H9 (cell line): ENCODE results near the gene DARS1. TPM values are rescaled to one million over a fixed set of nuclear protein-coding genes. Genes with fewer than 3 reads are reported as not detected.
"Not testable (repeated sequence)": the region's sequence is repeated elsewhere in the genome, so short reads cannot be mapped to it uniquely, and the experiment has no call there.

Source experiments
- DNase-seq: peaks from one replicate; pipeline ENCODE4 v3.0.0-alpha.2; 2017
- H2AFZ ChIP-seq: one replicate; pipeline ENCODE4 v1.6.1; 2013; ENCODE audit warnings: mild to moderate bottlenecking, low read length, control low read depth, moderate library complexity
- H2AK5ac ChIP-seq: 2 replicates; pipeline ENCODE4 v1.6.1; 2013; ENCODE audit warnings: low read length, control low read depth, mixed read lengths; ENCODE audit not compliant: insufficient read length
- H2BK120ac ChIP-seq: one replicate; pipeline ENCODE4 v1.6.1; 2013; ENCODE audit warnings: low read depth, mild to moderate bottlenecking, low read length, control low read depth, inconsistent platforms; ENCODE audit not compliant: poor library complexity, severe bottlenecking
- H2BK12ac ChIP-seq: 2 replicates; pipeline ENCODE4 v1.6.1; 2013; ENCODE audit warnings: low read length, control low read depth, mixed read lengths, low read depth; ENCODE audit not compliant: insufficient read length
- H2BK15ac ChIP-seq: 2 replicates; pipeline ENCODE4 v1.6.1; 2013; ENCODE audit warnings: low read depth, low read length, control low read depth
- H2BK20ac ChIP-seq: one replicate; pipeline ENCODE4 v1.6.1; 2013; ENCODE audit warnings: low read depth, mild to moderate bottlenecking, low read length, control low read depth, inconsistent platforms; ENCODE audit not compliant: poor library complexity, severe bottlenecking
- H2BK5ac ChIP-seq: 2 replicates; pipeline ENCODE4 v1.6.1; 2013; ENCODE audit warnings: low read length, control low read depth, mixed read lengths; ENCODE audit not compliant: insufficient read length
- H3K14ac ChIP-seq: 2 replicates; pipeline ENCODE4 v1.6.1; 2013; ENCODE audit warnings: low read length, control low read depth; ENCODE audit not compliant: insufficient read depth
- H3K18ac ChIP-seq: 2 replicates; pipeline ENCODE4 v1.6.1; 2013; ENCODE audit warnings: low read depth, mild to moderate bottlenecking, mixed read lengths, low read length, control low read depth; ENCODE audit not compliant: insufficient read length
- H3K23ac ChIP-seq: 2 replicates; pipeline ENCODE4 v1.6.1; 2013; ENCODE audit warnings: low read length, control low read depth, mixed read lengths, low read depth; ENCODE audit not compliant: insufficient read length
- H3K23me2 ChIP-seq: 2 replicates; pipeline ENCODE4 v1.6.1; 2013; ENCODE audit warnings: low read depth, mild to moderate bottlenecking, mixed read lengths, low read length, control low read depth; ENCODE audit not compliant: insufficient read length, poor library complexity, severe bottlenecking
- H3K27ac ChIP-seq: 2 replicates; pipeline ENCODE4 v1.5.1; 2013; ENCODE audit warnings: low read length, control low read depth, mixed read lengths, low read depth; ENCODE audit not compliant: insufficient read length
- H3K27me3 ChIP-seq: 2 replicates; pipeline ENCODE4 v1.6.1; 2013; ENCODE audit warnings: low read length, control low read depth, inconsistent platforms; ENCODE audit not compliant: insufficient read depth
- H3K4ac ChIP-seq: 2 replicates; pipeline ENCODE4 v1.6.1; 2013; ENCODE audit warnings: low read depth, mild to moderate bottlenecking, control low read depth, inconsistent platforms, low read length, moderate library complexity
- H3K4me1 ChIP-seq: 2 replicates; pipeline ENCODE4 v1.6.1; 2013; ENCODE audit warnings: low read length, control low read depth, inconsistent platforms; ENCODE audit not compliant: insufficient read depth
- H3K4me2 ChIP-seq: 2 replicates; pipeline ENCODE4 v1.6.1; 2013; ENCODE audit warnings: low read length, control low read depth, mixed read lengths; ENCODE audit not compliant: insufficient read length, insufficient read depth
- H3K56ac ChIP-seq: 2 replicates; pipeline ENCODE4 v1.6.1; 2013; ENCODE audit warnings: low read depth, mild to moderate bottlenecking, mixed read lengths, low read length, control low read depth; ENCODE audit not compliant: insufficient read length
- H3K79me1 ChIP-seq: 2 replicates; pipeline ENCODE4 v1.6.1; 2013; ENCODE audit warnings: low read depth, mild to moderate bottlenecking, moderate library complexity, low read length, control low read depth, inconsistent platforms; ENCODE audit not compliant: insufficient read depth, poor library complexity, severe bottlenecking
- H3K79me2 ChIP-seq: 2 replicates; pipeline ENCODE4 v1.6.1; 2013; ENCODE audit warnings: low read length, control low read depth, inconsistent platforms; ENCODE audit not compliant: insufficient read depth
- H3K9ac ChIP-seq: 2 replicates; pipeline ENCODE4 v1.6.1; 2013; ENCODE audit warnings: low read length, control low read depth, mixed read lengths; ENCODE audit not compliant: insufficient read length; ENCODE audit errors: extremely low read depth
- H3K9me3 ChIP-seq: one replicate; pipeline ENCODE4 v1.6.1; 2013; ENCODE audit warnings: low read depth, low read length, inconsistent platforms; ENCODE audit not compliant: control insufficient read depth
- H3T11ph ChIP-seq: one replicate; pipeline ENCODE4 v1.6.1; 2013; ENCODE audit warnings: mild to moderate bottlenecking, low read length, control low read depth, inconsistent platforms
- H4K20me1 ChIP-seq: one replicate; pipeline ENCODE4 v1.6.1; 2013; ENCODE audit not compliant: control insufficient read depth, insufficient read length, insufficient read depth
- H4K5ac ChIP-seq: 2 replicates; pipeline ENCODE4 v1.6.1; 2013; ENCODE audit warnings: low read depth, mild to moderate bottlenecking, mixed read lengths, low read length, control low read depth; ENCODE audit not compliant: insufficient read length
- H4K8ac ChIP-seq: replicated peaks from 2 replicates; pipeline ENCODE4 v1.6.1; 2013; ENCODE audit warnings: low read length, control low read depth, mixed read lengths, low read depth; ENCODE audit not compliant: insufficient read length
- H4K91ac ChIP-seq: 2 replicates; pipeline ENCODE4 v1.6.1; 2013; ENCODE audit warnings: low read depth, mild to moderate bottlenecking, moderate library complexity, mixed read lengths, low read length, control low read depth; ENCODE audit not compliant: insufficient read length
- H3K27ac Mint-ChIP-seq, 3 experiments: 2 replicates in 2 of 3; 3 replicates in 1 of 3; pipeline ENCODE4 v1.8.0; 2020 to 2021; ENCODE audit warnings: mixed read lengths in 3 of 3, mild to moderate bottlenecking in 1 of 3, moderate library complexity in 1 of 3
- H3K27me3 Mint-ChIP-seq: 2 replicates; pipeline ENCODE4 v1.8.0; 2021; ENCODE audit warnings: low read depth, mild to moderate bottlenecking, moderate library complexity, mixed read lengths
- H3K36me3 Mint-ChIP-seq, 3 experiments: 2 replicates in 2 of 3; 3 replicates in 1 of 3; pipeline ENCODE4 v1.8.0; 2020 to 2021; ENCODE audit warnings: low read depth in 3 of 3, mixed read lengths in 3 of 3; ENCODE audit not compliant: insufficient read depth in 1 of 3
- H3K4me1 Mint-ChIP-seq, 2 experiments: 2 replicates each; pipeline ENCODE4 v1.8.0; 2020; ENCODE audit warnings: mixed read lengths in 2 of 2
- H3K4me3 Mint-ChIP-seq, 2 experiments: 2 replicates in 1 of 2; 3 replicates in 1 of 2; pipeline ENCODE4 v1.8.0; 2020 to 2021; ENCODE audit warnings: mild to moderate bottlenecking in 2 of 2, mixed read lengths in 2 of 2, moderate library complexity in 1 of 2
- H3K9me3 Mint-ChIP-seq, 2 experiments: 2 replicates in 1 of 2; 3 replicates in 1 of 2; pipeline ENCODE4 v1.8.0; 2020; ENCODE audit warnings: mild to moderate bottlenecking in 2 of 2, mixed read lengths in 2 of 2, moderate library complexity in 1 of 2
- WGBS: extraction: QIAGEN DNeasy Blood & Tissue Kit; methylation state at CpG from one replicate; pipeline ENCODE4 v1.1.7; 2013; ENCODE audit warnings: missing lambda C conversion rate, low lambda C conversion rate, mixed read lengths; ENCODE audit not compliant: insufficient read length; ENCODE audit errors: extremely low coverage; 5-methylcytosine and 5-hydroxymethylcytosine counted together
- total RNA-seq: library from RNA; stranded (reverse); gene quantifications from 2 replicates; pipeline ENCODE4 v1.2.1, GENCODE V29; 2021
- TF ChIP-seq, protein P1 (sequence below): fragments of 200-600 bp; sonication (generic); conservative IDR thresholded peaks from 3 replicates; pipeline ENCODE4 v1.8.0; 2021; ENCODE audit warnings: antibody characterized with exemption, mild to moderate bottlenecking

Gene DARS1
- total RNA-seq, 1 experiment from 2014 or later = 117 TPM

DNA sequence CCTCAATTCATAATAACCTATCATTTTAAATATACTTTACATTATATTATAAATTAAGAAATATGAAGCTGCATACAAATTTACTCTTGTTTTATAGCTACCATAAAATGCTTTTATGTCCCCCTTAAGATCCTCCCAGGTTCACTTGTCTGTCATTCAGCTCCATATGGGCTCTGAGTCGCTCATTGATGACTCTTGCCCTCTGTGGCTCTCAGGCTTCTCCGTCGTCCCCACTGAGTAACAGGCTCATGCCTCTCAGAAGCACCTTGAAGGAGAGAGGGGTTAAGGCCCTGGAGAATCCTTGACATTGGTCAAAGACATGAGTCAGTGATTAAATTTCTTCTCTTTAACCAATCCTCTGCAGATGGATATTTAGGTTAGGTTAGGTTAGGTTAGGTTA lies 103.0 kb downstream of the DARS1 start:
- Histone ChIP-seq H2BK20ac (no peak overlapping the region), H2BK12ac (no peak overlapping the region), H3K4me2 (no peak overlapping the region), H3K56ac (no peak overlapping the region), H2BK15ac (no peak overlapping the region), H3K79me2 (no peaks in the 10 kb centered on the region), H3K9me3 (no peaks in the 10 kb centered on the region), H4K5ac (no peak overlapping the region), H4K91ac (no peak overlapping the region), H4K20me1 (no peaks in the 10 kb centered on the region), H3K23ac (no peak overlapping the region), H3K23me2 (no peaks in the 10 kb centered on the region), H2BK5ac (no peak overlapping the region), H3K4ac (no peak overlapping the region), H3K14ac (no peak overlapping the region), H3K27ac (no peak overlapping the region), H2AK5ac (no peak overlapping the region), H2AFZ (no peak overlapping the region), H3K27me3 (no peaks in the 10 kb centered on the region), H3K9ac (no peak overlapping the region), H2BK120ac (no peak overlapping the region), H3K18ac (no peak overlapping the region), H4K8ac (no peak overlapping the region), H3T11ph (no peak overlapping the region), H3K4me1 (no peaks in the 10 kb centered on the region), H3K79me1 (no peaks in the 10 kb centered on the region)
- Mint-ChIP-seq H3K4me1 (peaks cover 21 to 25% of the 10 kb centered on the region in 2 experiments), H3K4me3 (no peak overlapping the region), H3K27ac (no peak overlapping the region), H3K36me3 (peaks cover 0 to under 1% (median 0%) of the 10 kb centered on the region in 3 experiments; a peak in 3 of 7 replicates), H3K9me3 (no peaks in the 10 kb centered on the region; a peak in 1 of 5 replicates), H3K27me3 (no peaks in the 10 kb centered on the region; the same call in 1 of the 2 replicates)
- no CpG with 5 or more reads among the region's 3 CpGs for WGBS
- no peak for DNase-seq
- TF ChIP-seq, protein P1, sequence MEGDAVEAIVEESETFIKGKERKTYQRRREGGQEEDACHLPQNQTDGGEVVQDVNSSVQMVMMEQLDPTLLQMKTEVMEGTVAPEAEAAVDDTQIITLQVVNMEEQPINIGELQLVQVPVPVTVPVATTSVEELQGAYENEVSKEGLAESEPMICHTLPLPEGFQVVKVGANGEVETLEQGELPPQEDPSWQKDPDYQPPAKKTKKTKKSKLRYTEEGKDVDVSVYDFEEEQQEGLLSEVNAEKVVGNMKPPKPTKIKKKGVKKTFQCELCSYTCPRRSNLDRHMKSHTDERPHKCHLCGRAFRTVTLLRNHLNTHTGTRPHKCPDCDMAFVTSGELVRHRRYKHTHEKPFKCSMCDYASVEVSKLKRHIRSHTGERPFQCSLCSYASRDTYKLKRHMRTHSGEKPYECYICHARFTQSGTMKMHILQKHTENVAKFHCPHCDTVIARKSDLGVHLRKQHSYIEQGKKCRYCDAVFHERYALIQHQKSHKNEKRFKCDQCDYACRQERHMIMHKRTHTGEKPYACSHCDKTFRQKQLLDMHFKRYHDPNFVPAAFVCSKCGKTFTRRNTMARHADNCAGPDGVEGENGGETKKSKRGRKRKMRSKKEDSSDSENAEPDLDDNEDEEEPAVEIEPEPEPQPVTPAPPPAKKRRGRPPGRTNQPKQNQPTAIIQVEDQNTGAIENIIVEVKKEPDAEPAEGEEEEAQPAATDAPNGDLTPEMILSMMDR = no peak

DNA sequence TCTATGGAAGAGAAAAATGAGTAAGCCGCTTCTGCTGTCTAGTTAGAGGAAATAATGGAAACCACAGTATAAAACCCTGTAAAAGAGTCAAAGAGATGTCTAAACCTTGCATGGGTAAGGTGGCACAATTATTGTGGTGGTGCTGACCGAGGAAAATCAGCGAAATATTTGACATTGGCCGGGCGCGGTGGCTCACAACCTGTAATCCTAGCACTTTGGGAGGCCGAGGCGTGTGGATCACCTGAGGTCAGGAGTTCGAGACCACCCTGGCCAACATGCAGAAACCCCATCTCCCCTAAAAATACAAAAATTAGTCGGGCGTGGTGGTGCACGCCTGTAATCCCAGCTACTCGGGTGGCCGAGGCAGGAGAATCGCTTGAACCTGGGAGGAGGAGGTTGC lies 108.7 kb downstream of the DARS1 start:
- H3T11ph ChIP-seq, H4K20me1 ChIP-seq, H3K56ac ChIP-seq, H2BK20ac ChIP-seq, H3K27ac ChIP-seq, H3K4ac ChIP-seq, H3K9me3 Mint-ChIP-seq, H2BK15ac ChIP-seq, H3K23ac ChIP-seq, H2AK5ac ChIP-seq, H3K79me1 ChIP-seq, H3K27me3 ChIP-seq, H3K18ac ChIP-seq, H3K4me2 ChIP-seq, H3K23me2 ChIP-seq, H3K27me3 Mint-ChIP-seq, H3K4me1 ChIP-seq, H3K9me3 ChIP-seq, H2AFZ ChIP-seq, H4K91ac ChIP-seq, H3K14ac ChIP-seq, H2BK12ac ChIP-seq, H2BK5ac ChIP-seq, H4K5ac ChIP-seq, H4K8ac ChIP-seq, DNase-seq: not testable (repeated sequence)
- H3K79me2 ChIP-seq = peaks cover 16% of the 10 kb centered on the region; the same call in 1 of the 2 replicates
- peak overlapping the region; percentile 88 for H2BK120ac ChIP-seq
- no CpG with 5 or more reads among the region's 15 CpGs for WGBS
- H3K9ac ChIP-seq = peak overlapping the region; percentile 35
- Mint-ChIP-seq H3K27ac (peak overlapping the region in 2 of 3 experiments; percentile 24 to 79; a peak in 4 of 7 replicates), H3K4me3 (peak overlapping the region; percentile 85 to 88), H3K4me1 (peaks cover 23 to 31% of the 10 kb centered on the region in 2 experiments), H3K36me3 (peaks cover 15 to 28% (median 27%) of the 10 kb centered on the region in 3 experiments)
